Trophoblast cell (in vitro differentiated cells and primary cell): Measurements from ENCODE around the gene MOB3C.

Experiments
- DNase-seq, 2 donors: peaks; one replicate each; pipeline ENCODE4 v3.0.0-alpha.2; 2016
- H2AFZ ChIP-seq: 2 replicates; pipeline ENCODE4 v1.6.1; 2013; ENCODE audit warnings: low read length, moderate library complexity, mild to moderate bottlenecking; ENCODE audit not compliant: insufficient read depth, poor library complexity
- H2AK5ac ChIP-seq: 2 replicates; pipeline ENCODE4 v1.6.1; 2013; ENCODE audit warnings: mild to moderate bottlenecking, low read length
- H2BK120ac ChIP-seq: 2 replicates; pipeline ENCODE4 v1.6.1; 2013; ENCODE audit warnings: low read length, mild to moderate bottlenecking, moderate library complexity; ENCODE audit not compliant: insufficient read depth, poor library complexity
- H2BK12ac ChIP-seq: 2 replicates; pipeline ENCODE4 v1.6.1; 2013; ENCODE audit warnings: mild to moderate bottlenecking, low read length, moderate library complexity
- H2BK5ac ChIP-seq: 2 replicates; pipeline ENCODE4 v1.6.1; 2013; ENCODE audit warnings: low read length, low read depth, moderate library complexity, mild to moderate bottlenecking; ENCODE audit not compliant: poor library complexity
- H3K14ac ChIP-seq: 2 replicates; pipeline ENCODE4 v1.6.1; 2013; ENCODE audit warnings: mild to moderate bottlenecking, low read length
- H3K18ac ChIP-seq: 2 replicates; pipeline ENCODE4 v1.6.1; 2013; ENCODE audit warnings: mild to moderate bottlenecking, low read length
- H3K23ac ChIP-seq: 2 replicates; pipeline ENCODE4 v1.6.1; 2013; ENCODE audit warnings: low read length
- H3K27ac ChIP-seq: 2 replicates; pipeline ENCODE4 v1.5.1; 2013; ENCODE audit warnings: low read depth, mild to moderate bottlenecking, inconsistent platforms, low read length, moderate library complexity
- H3K27me3 ChIP-seq: 2 replicates; pipeline ENCODE4 v1.6.1; 2013; ENCODE audit warnings: inconsistent platforms, mild to moderate bottlenecking, low read length, moderate library complexity; ENCODE audit not compliant: insufficient read depth
- H3K36me3 ChIP-seq, 2 experiments: 1 replicate in 1 of 2; 2 replicates in 1 of 2; pipeline ENCODE4 v1.6.1; 2013; ENCODE audit warnings: low read length in 2 of 2, mild to moderate bottlenecking in 2 of 2, moderate library complexity in 1 of 2; ENCODE audit not compliant: insufficient read depth in 2 of 2, control insufficient read depth in 1 of 2
- H3K4ac ChIP-seq: 2 replicates; pipeline ENCODE4 v1.6.1; 2013; ENCODE audit warnings: low read depth, mild to moderate bottlenecking, low read length, moderate library complexity
- H3K4me1 ChIP-seq, 2 experiments: 1 replicate in 1 of 2; 2 replicates in 1 of 2; pipeline ENCODE4 v1.6.1; 2013; ENCODE audit warnings: low read length in 2 of 2, mild to moderate bottlenecking in 2 of 2, moderate library complexity in 1 of 2; ENCODE audit not compliant: insufficient read depth in 2 of 2, control insufficient read depth in 1 of 2
- H3K4me2 ChIP-seq: 2 replicates; pipeline ENCODE4 v1.6.1; 2013; ENCODE audit warnings: inconsistent platforms, mild to moderate bottlenecking, low read length, moderate library complexity
- H3K4me3 ChIP-seq: 2 replicates; pipeline ENCODE4 v1.5.1; 2013; ENCODE audit warnings: mild to moderate bottlenecking, low read depth, low read length, inconsistent platforms
- H3K79me1 ChIP-seq: one replicate; pipeline ENCODE4 v1.6.1; 2013; ENCODE audit warnings: low read length
- H3K79me2 ChIP-seq: 2 replicates; pipeline ENCODE4 v1.6.1; 2013; ENCODE audit warnings: low read length, mild to moderate bottlenecking; ENCODE audit not compliant: control insufficient read depth, insufficient read depth, poor library complexity
- H3K9ac ChIP-seq: 2 replicates; pipeline ENCODE4 v1.6.1; 2013; ENCODE audit warnings: mild to moderate bottlenecking, low read length
- H3K9me3 ChIP-seq: 2 replicates; pipeline ENCODE4 v1.6.1; 2013; ENCODE audit warnings: low read depth, mild to moderate bottlenecking, control low read depth, inconsistent platforms, low read length; ENCODE audit not compliant: insufficient read depth
- H4K12ac ChIP-seq: 2 replicates; pipeline ENCODE4 v1.6.1; 2013; ENCODE audit warnings: low read depth, mild to moderate bottlenecking, low read length, moderate library complexity
- H4K8ac ChIP-seq: 2 replicates; pipeline ENCODE4 v1.6.1; 2013; ENCODE audit warnings: low read depth, mild to moderate bottlenecking, low read length, moderate library complexity
- H4K91ac ChIP-seq: one replicate; pipeline ENCODE4 v1.6.1; 2013; ENCODE audit warnings: low read depth, mild to moderate bottlenecking, low read length, moderate library complexity
- WGBS: extraction: QIAGEN DNeasy Blood & Tissue Kit; methylation state at CpG from one replicate; pipeline ENCODE4 v1.1.7; 2013; ENCODE audit warnings: missing lambda C conversion rate; ENCODE audit not compliant: insufficient read length, insufficient coverage; ENCODE audit errors: extremely low coverage; 5-methylcytosine and 5-hydroxymethylcytosine counted together

The MOB3C gene

GRCh38 chr1:46635205-46635604, 18.6 kb upstream of the MOB3C start:
- H3K79me1 ChIP-seq: no peaks in the 10 kb centered on the region
- H2BK12ac ChIP-seq: no peak overlapping the region
- no peak for DNase-seq
- H3K4me3 ChIP-seq: no peak overlapping the region
- WGBS: no CpG with 5 or more reads among the region's 2 CpGs
- no peak overlapping the region for H3K9ac ChIP-seq
- H3K18ac ChIP-seq: no peak overlapping the region
- H4K8ac ChIP-seq: no peak overlapping the region
- H3K36me3 ChIP-seq: peaks cover 8 to 10% of the 10 kb centered on the region in 2 experiments
- no peak overlapping the region for H2BK120ac ChIP-seq
- H2AFZ ChIP-seq: no peak overlapping the region
- H2AK5ac ChIP-seq: no peak overlapping the region
- H3K4me2 ChIP-seq: no peak overlapping the region
- H3K4me1 ChIP-seq: no peaks in the 10 kb centered on the region
- H3K79me2 ChIP-seq: no peaks in the 10 kb centered on the region
- H3K27me3 ChIP-seq: no peaks in the 10 kb centered on the region
- no peak overlapping the region for H3K27ac ChIP-seq
- H3K23ac ChIP-seq: no peak overlapping the region
- no peak overlapping the region for H4K12ac ChIP-seq
- H3K14ac ChIP-seq: no peak overlapping the region
- H4K91ac ChIP-seq: no peak overlapping the region
- H3K4ac ChIP-seq: no peak overlapping the region
- no peaks in the 10 kb centered on the region for H3K9me3 ChIP-seq
- H2BK5ac ChIP-seq: no peak overlapping the region

DNA sequence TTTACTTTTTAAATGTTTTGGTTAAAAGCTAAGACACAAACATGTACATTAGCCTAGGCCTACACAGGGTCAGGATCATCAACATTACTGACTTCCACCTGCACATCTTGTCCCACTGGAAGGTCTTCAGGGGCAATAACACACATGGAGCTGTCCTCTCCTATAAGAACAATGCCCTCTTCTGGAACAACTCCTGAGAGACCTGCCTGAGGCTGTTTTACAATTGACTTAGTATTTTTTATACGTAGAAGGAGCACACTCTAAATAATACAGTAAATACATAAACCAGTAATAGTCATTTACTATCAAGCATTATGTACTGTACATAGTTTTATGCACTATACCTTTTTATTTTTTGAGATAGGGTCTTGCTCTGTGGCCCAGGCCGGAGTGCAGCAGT, 14.1 kb upstream of the MOB3C start:
- H3K27me3 ChIP-seq: no peaks in the 10 kb centered on the region
- no peak overlapping the region for H4K12ac ChIP-seq
- no peak for DNase-seq
- H3K79me2 ChIP-seq: no peaks in the 10 kb centered on the region
- H2BK120ac ChIP-seq: no peak overlapping the region
- no peak overlapping the region for H3K4ac ChIP-seq
- no peak overlapping the region for H3K18ac ChIP-seq
- H2AK5ac ChIP-seq: no peak overlapping the region
- H2AFZ ChIP-seq: no peak overlapping the region
- no peak overlapping the region for H3K14ac ChIP-seq
- H3K9me3 ChIP-seq: no peaks in the 10 kb centered on the region
- no peak overlapping the region for H3K9ac ChIP-seq
- no peak overlapping the region for H4K91ac ChIP-seq
- no peaks in the 10 kb centered on the region for H3K79me1 ChIP-seq
- H3K36me3 ChIP-seq: peaks cover 6 to 12% of the 10 kb centered on the region in 2 experiments
- H4K8ac ChIP-seq: no peak overlapping the region
- no peak overlapping the region for H2BK5ac ChIP-seq
- no peak overlapping the region for H3K23ac ChIP-seq
- no CpG with 5 or more reads among the region's 2 CpGs for WGBS
- no peaks in the 10 kb centered on the region for H3K4me1 ChIP-seq
- H3K4me3 ChIP-seq: no peak overlapping the region
- no peak overlapping the region for H2BK12ac ChIP-seq
- no peak overlapping the region for H3K4me2 ChIP-seq
- H3K27ac ChIP-seq: no peak overlapping the region

DNA sequence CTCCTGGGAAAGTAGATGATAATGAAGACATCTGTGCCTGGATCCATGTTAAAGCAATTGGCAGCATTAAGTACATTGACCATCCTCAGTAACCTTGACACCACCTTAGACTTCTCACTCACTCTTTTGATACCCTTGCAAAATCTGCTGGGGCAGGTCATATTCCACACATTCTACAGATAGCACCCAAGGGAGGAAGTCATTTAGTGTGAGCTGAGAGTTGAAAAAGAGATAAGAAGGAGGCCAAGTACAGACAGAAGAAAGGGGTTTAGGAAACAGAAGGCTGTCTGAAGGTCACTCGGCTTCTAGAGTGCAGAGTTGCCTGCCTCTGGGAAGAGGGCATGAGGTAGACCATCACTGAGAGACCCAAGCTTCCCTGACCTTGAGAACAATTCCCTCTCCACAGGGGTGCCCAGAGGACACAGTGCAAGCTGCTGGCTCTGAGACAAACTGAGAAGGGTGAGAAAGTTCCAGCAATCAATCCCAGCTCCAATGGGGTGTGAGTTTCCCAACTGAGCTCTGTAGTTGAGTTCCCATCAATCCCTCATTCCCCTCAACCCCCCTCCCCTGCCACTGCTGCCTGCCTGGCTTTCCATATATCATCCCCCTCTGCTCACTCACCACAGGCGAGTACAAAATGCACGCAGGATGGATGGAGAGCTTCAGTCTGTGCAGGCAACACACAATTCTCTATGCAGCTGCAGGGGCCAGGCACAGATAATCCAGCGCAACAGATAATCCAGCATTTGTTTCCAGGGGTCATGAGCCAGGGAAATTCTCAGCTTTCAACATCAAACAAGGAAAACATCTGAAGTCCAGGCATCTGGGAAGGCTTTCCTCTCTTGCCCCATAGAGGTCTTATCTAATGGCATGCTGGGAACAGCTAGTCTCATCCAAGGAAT, 7.4 kb upstream of the MOB3C start:
- no peak overlapping the region for H3K23ac ChIP-seq
- DNase-seq: peak in 1 of 2 donors; percentile 4
- no peaks in the 10 kb centered on the region for H3K36me3 ChIP-seq
- no peaks in the 10 kb centered on the region for H3K79me1 ChIP-seq
- H3K18ac ChIP-seq: no peak overlapping the region
- no peak overlapping the region for H3K4me3 ChIP-seq
- no peaks in the 10 kb centered on the region for H3K9me3 ChIP-seq
- H2BK120ac ChIP-seq: no peak overlapping the region
- no peaks in the 10 kb centered on the region for H3K79me2 ChIP-seq
- H2BK5ac ChIP-seq: no peak overlapping the region
- H3K14ac ChIP-seq: no peak overlapping the region
- no peak overlapping the region for H3K27ac ChIP-seq
- H2BK12ac ChIP-seq: no peak overlapping the region
- no peak overlapping the region for H2AFZ ChIP-seq
- no peak overlapping the region for H4K8ac ChIP-seq
- no peaks in the 10 kb centered on the region for H3K27me3 ChIP-seq
- H4K91ac ChIP-seq: no peak overlapping the region
- no peak overlapping the region for H3K4me2 ChIP-seq
- no peak overlapping the region for H2AK5ac ChIP-seq
- no CpG with 5 or more reads among the region's 4 CpGs for WGBS
- no peak overlapping the region for H3K9ac ChIP-seq
- no peak overlapping the region for H4K12ac ChIP-seq
- no peak overlapping the region for H3K4ac ChIP-seq
- no peaks in the 10 kb centered on the region for H3K4me1 ChIP-seq

DNA sequence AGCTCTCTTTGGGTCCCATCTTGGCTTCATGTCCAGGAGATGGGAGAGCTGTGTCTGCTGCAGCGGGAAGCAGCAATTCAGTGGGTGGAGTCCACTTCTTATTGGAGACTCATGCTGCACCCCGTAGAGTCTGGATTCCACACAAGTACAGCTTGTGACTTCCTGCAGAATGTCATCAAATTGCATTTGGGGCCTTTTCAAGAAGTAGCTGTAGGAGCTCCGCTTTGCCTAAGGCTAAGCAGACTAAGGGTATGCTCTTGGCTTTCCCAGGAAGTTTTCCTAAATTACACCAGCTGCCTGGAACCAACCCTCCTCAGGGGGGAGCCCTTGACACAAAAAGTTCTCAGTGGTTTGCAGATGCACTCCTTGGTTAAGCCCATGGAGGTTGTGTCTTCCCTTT, 5.7 kb upstream of the MOB3C start:
- no peaks in the 10 kb centered on the region for H3K36me3 ChIP-seq
- no peak overlapping the region for H3K4ac ChIP-seq
- no peaks in the 10 kb centered on the region for H3K79me1 ChIP-seq
- WGBS: no CpG with 5 or more reads among the region's 3 CpGs
- no peak overlapping the region for H4K8ac ChIP-seq
- H3K23ac ChIP-seq: no peak overlapping the region
- H3K9ac ChIP-seq: no peak overlapping the region
- no peak overlapping the region for H2BK120ac ChIP-seq
- no peak overlapping the region for H2BK12ac ChIP-seq
- no peaks in the 10 kb centered on the region for H3K27me3 ChIP-seq
- no peak overlapping the region for H2BK5ac ChIP-seq
- no peak overlapping the region for H3K4me3 ChIP-seq
- H4K12ac ChIP-seq: no peak overlapping the region
- H2AK5ac ChIP-seq: no peak overlapping the region
- no peaks in the 10 kb centered on the region for H3K4me1 ChIP-seq
- H4K91ac ChIP-seq: no peak overlapping the region
- H3K14ac ChIP-seq: no peak overlapping the region
- no peaks in the 10 kb centered on the region for H3K9me3 ChIP-seq
- H3K4me2 ChIP-seq: no peak overlapping the region
- no peak overlapping the region for H3K27ac ChIP-seq
- peak in 1 of 2 donors; percentile 52 for DNase-seq
- H3K79me2 ChIP-seq: no peaks in the 10 kb centered on the region
- no peak overlapping the region for H3K18ac ChIP-seq
- no peak overlapping the region for H2AFZ ChIP-seq
